Heart left ventricle (tissue), 16 donors: ENCODE measurements around the gene CHD1. TPM values are rescaled to one million over a fixed set of nuclear protein-coding genes. Genes with fewer than 3 reads are reported as not detected.

ENCODE experiments used
- ATAC-seq, 4 donors: fragments of 200-7000 bp; cut with Tn5 transposase; one replicate each; pipeline ENCODE4 v1.9.1; 2020 to 2022; ENCODE audit warnings: moderate library complexity in 4 of 4, mild to moderate bottlenecking in 3 of 4, moderate number of reproducible peaks in 1 of 4
- DNase-seq, 5 donors: peaks; one replicate each; pipeline ENCODE4 v3.0.0-alpha.2; 2020
- H3K27ac ChIP-seq, 12 donors: fragments of 200-600 bp; sonication (generic) in 4 of 12; one replicate each; pipeline versions ENCODE4 v1.5.0 to v1.8.0; 2016 to 2022; ENCODE audit warnings: mild to moderate bottlenecking in 2 of 12
- H3K27me3 ChIP-seq, 9 donors: fragments of 200-600 bp; sonication (generic) in 2 of 9; one replicate each; pipeline versions ENCODE4 v1.5.1 to v1.8.0; 2016 to 2022; ENCODE audit warnings: mild to moderate bottlenecking in 3 of 9
- H3K36me3 ChIP-seq, 9 donors: fragments of 200-600 bp; sonication (generic) in 2 of 9; one replicate each; pipeline versions ENCODE4 v1.5.0 to v1.8.0; 2018 to 2022; ENCODE audit warnings: mild to moderate bottlenecking in 2 of 9
- H3K4me1 ChIP-seq, 12 donors: fragments of 200-600 bp; sonication (generic) in 4 of 12; one replicate each; pipeline versions ENCODE4 v1.5.0 to v1.8.0; 2016 to 2022; ENCODE audit warnings: mild to moderate bottlenecking in 3 of 12
- H3K4me3 ChIP-seq, 12 donors: fragments of 200-600 bp; sonication (generic) in 4 of 12; one replicate each; pipeline versions ENCODE4 v1.5.0 to v1.8.0; 2017 to 2022; ENCODE audit warnings: mild to moderate bottlenecking in 9 of 12, moderate library complexity in 4 of 12
- H3K9me3 ChIP-seq, 12 donors: fragments of 200-600 bp; sonication (generic) in 4 of 12; one replicate each; pipeline versions ENCODE4 v1.5.0 to v1.8.0; 2016 to 2022; ENCODE audit warnings: mild to moderate bottlenecking in 1 of 12
- CTCF ChIP-seq, 12 donors: fragments of 200-600 bp; sonication (generic) in 4 of 12; IDR thresholded peaks; one replicate each; pipeline versions ENCODE4 v1.5.0 to v1.8.0; 2018 to 2022; ENCODE audit warnings: antibody characterized with exemption in 12 of 12, mild to moderate bottlenecking in 5 of 12
- POLR2A ChIP-seq, 2 donors: fragments of 450-650 bp; IDR thresholded peaks; one replicate each; pipeline ENCODE4 v1.6.1; 2017; ENCODE audit warnings: antibody characterized with exemption in 2 of 2, mild to moderate bottlenecking in 2 of 2, moderate library complexity in 2 of 2
- WGBS, 4 donors: extraction: QIAGEN DNeasy Blood & Tissue Kit in 2 of 4; methylation state at CpG; one replicate each; pipeline versions ENCODE4 v1.1.5 to v1.1.7; 2013 to 2018; 5-methylcytosine and 5-hydroxymethylcytosine counted together
- intact Hi-C, 10 donors: fragments of 100-400 bp; cut with DNase I; formaldehyde crosslinking; loops; one replicate each; pipeline versions ENCODE4 v1.11.1 to v1.14.2; 2022
- polyA plus RNA-seq, 2 donors: library from polyadenylated mRNA; stranded (reverse); fragments of 200-250 nt; gene quantifications; one replicate each; pipeline ENCODE4 v1.2.3, GENCODE V29; 2013
- total RNA-seq, 9 donors: library from RNA; depleted of rRNA in 2 of 9; stranded (reverse); fragments of >200 nt in 2 of 9; fragmentation: NEBNext Ultra II Directional in 3 of 9; extraction: Animal tissue kit (Norgen Biotek cat#: 25700) in 3 of 9; gene quantifications; one replicate each; pipeline versions ENCODE4 v1.1.0 to v1.2.4, GENCODE V29; 2016 to 2023
- donor health status: ischemic (EF 13 %, LVEDD 7.1; RV severe dilation, severe dysfunction).
- donor health status: healthy with polysubstance abuse.
- donor health status: DM: no; HTN: yes; CAD: no.
- donor health status: DM: no; HTN: no; CAD: no.
- donor health status: ischemic (EF 25% LVEDD 6.9; RV normal size, moderate dysfunction).
- donor health status: ischemic (EF 25% LVEDD 5.7; RV mildly dilated, moderate dysfunction).
- donor health status: healthy.
- donor health status: DM: yes; HTN: yes; CAD: no.
- donor health status: ischemic (EF 35%, LVEDD 5.7; RV mildly dilated, moderate dysfunction).
- donor health status: nonischemic (EF 11% LVEDD 7.7; RV severe dilation, severe dysfunction).
- donor health status: DM: yes; HTN: yes; CAD: no.
- donor health status: PGD.
- donor health status: ischemic (EF 29% LVEDD 5.4; RV normal size, mild dysfunction).
- donor health status: nonischemic (EF 23%, LVEDD 6.1; RV moderate dilation, normal function).

Gene CHD1
- total and polyA plus RNA-seq, 11 donors: 8.6 to 24.0 (median 13.4) TPM

GRCh38 chr5:98825582-98826375, 103.0 kb downstream of the CHD1 start:
- intact Hi-C loops: loop anchor here in 3 of 10 donors (5.0 to 10.0 kb wide), 2 partner anchors 1593 to 1601 kb away; no protein-coding TSS in a partner anchor
- DNase-seq: no peak
- WGBS, 4 donors: 76 to 85% (median 84%) methylated on average over 4 of the region's 4 CpGs
- TF ChIP-seq POLR2A (IDR thresholded peaks at IDR 0.05): no peak
- no peak for TF ChIP-seq CTCF (IDR thresholded peaks at IDR 0.05)
- no peak overlapping the region for H3K4me3 ChIP-seq
- no peaks in the 10 kb centered on the region for H3K27me3 ChIP-seq
- H3K9me3 ChIP-seq: peaks cover 0 to 8% (median 4%) of the 10 kb centered on the region in 12 donors
- no peak overlapping the region for H3K27ac ChIP-seq
- no peaks in the 10 kb centered on the region for H3K36me3 ChIP-seq
- H3K4me1 ChIP-seq: no peaks in the 10 kb centered on the region
- no peak for ATAC-seq

- WGBS, 4 donors: 66 to 75% (median 72%) methylated on average over 6 of the region's 6 CpGs
- H3K36me3 ChIP-seq: no peaks in the 10 kb centered on the region
- peaks cover 0 to 13% (median 8%) of the 10 kb centered on the region in 12 donors for H3K9me3 ChIP-seq
- no peaks in the 10 kb centered on the region for H3K27me3 ChIP-seq
- no peak overlapping the region for H3K27ac ChIP-seq
- no peak overlapping the region for H3K4me3 ChIP-seq
- no peaks in the 10 kb centered on the region for H3K4me1 ChIP-seq
- no peak for ATAC-seq
- TF ChIP-seq CTCF (IDR thresholded peaks at IDR 0.05) (no peak), POLR2A (IDR thresholded peaks at IDR 0.05) (no peak)
- DNase-seq: no peak
- intact Hi-C loops: no loop called here
Measured at GRCh38 chr5:98816582-98817222, 112.1 kb downstream of the CHD1 start.

GRCh38 chr5:98813755-98814154, 115.1 kb downstream of the CHD1 start:
- WGBS, 4 donors: 91 to 95% (median 93%) methylated on average over 3 of the region's 3 CpGs
- Histone ChIP-seq H3K27me3 (no peaks in the 10 kb centered on the region), H3K4me3 (no peak overlapping the region), H3K27ac (no peak overlapping the region), H3K9me3 (peaks cover 0 to 4% (median 0%) of the 10 kb centered on the region in 12 donors), H3K36me3 (no peaks in the 10 kb centered on the region), H3K4me1 (no peaks in the 10 kb centered on the region)
- no peak for TF ChIP-seq CTCF (IDR thresholded peaks at IDR 0.05)
- TF ChIP-seq POLR2A (IDR thresholded peaks at IDR 0.05): no peak
- DNase-seq (no peak), ATAC-seq (no peak)
- intact Hi-C loops: no loop called here

GRCh38 chr5:98810206-98810605, 118.6 kb downstream of the CHD1 start:
- H3K4me3 ChIP-seq: no peak overlapping the region
- intact Hi-C loops: no loop called here
- H3K27ac ChIP-seq: no peak overlapping the region
- 13 to 26% (median 20%) methylated on average over 2 of the region's 2 CpGs for WGBS, 4 donors
- DNase-seq (no peak), ATAC-seq (no peak)
- H3K4me1 ChIP-seq: no peaks in the 10 kb centered on the region
- H3K36me3 ChIP-seq: no peaks in the 10 kb centered on the region
- TF ChIP-seq CTCF (IDR thresholded peaks at IDR 0.05) (no peak), POLR2A (IDR thresholded peaks at IDR 0.05) (no peak)
- no peaks in the 10 kb centered on the region for H3K27me3 ChIP-seq
- H3K9me3 ChIP-seq: peaks cover 0 to 38% (median 17%) of the 10 kb centered on the region in 12 donors
